SU-DHL-6 (cell line): Measurements from ENCODE around the gene VWA8.
"Not testable (repeated sequence)": the region's sequence is repeated elsewhere in the genome, so short reads cannot be mapped to it uniquely, and the experiment has no call there.

Source experiments
- H2AFZ ChIP-seq: fragments of 200-600 bp; sonication (generic); 2 replicates; pipeline ENCODE4 v1.6.1; 2014; ENCODE audit warnings: low read depth, mild to moderate bottlenecking, moderate library complexity, mixed read lengths, antibody characterized with exemption, low read length; ENCODE audit not compliant: severe bottlenecking
- H3F3A ChIP-seq: fragments of 200-600 bp; shearing (Covaris generic); 2 replicates; pipeline ENCODE4 v1.6.0; 2016; ENCODE audit warnings: antibody characterized with exemption, mild to moderate bottlenecking; ENCODE audit not compliant: insufficient read depth
- H3K27ac ChIP-seq: fragments of 200-600 bp; sonication (generic); 2 replicates; pipeline ENCODE4 v1.5.1; 2016; ENCODE audit warnings: low read depth, mild to moderate bottlenecking, low read length, moderate library complexity, mixed read lengths
- H3K27me3 ChIP-seq: fragments of 200-600 bp; sonication (generic), shearing (Covaris generic); 2 replicates; pipeline ENCODE4 v1.6.0; 2014; ENCODE audit warnings: mild to moderate bottlenecking, low read length
- H3K36me3 ChIP-seq: fragments of 200-600 bp; sonication (generic); 2 replicates; pipeline ENCODE4 v1.6.1; 2014; ENCODE audit warnings: mild to moderate bottlenecking, low read length, mixed read lengths
- H3K4me2 ChIP-seq: fragments of 300-600, 200-600 bp; shearing (Covaris generic), sonication (generic); 2 replicates; pipeline ENCODE4 v1.6.0; 2014; ENCODE audit warnings: low read length, low read depth, mild to moderate bottlenecking; ENCODE audit not compliant: poor library complexity, severe bottlenecking
- H3K4me3 ChIP-seq: fragments of 200-600 bp; sonication (generic); 2 replicates; pipeline ENCODE4 v1.5.1; 2014; ENCODE audit warnings: antibody characterized with exemption, low read length, mild to moderate bottlenecking, mixed read lengths; ENCODE audit not compliant: insufficient read depth, poor library complexity, severe bottlenecking
- H3K79me2 ChIP-seq: fragments of 200-600 bp; sonication (generic); 2 replicates; pipeline ENCODE4 v1.6.1; 2014; ENCODE audit warnings: mild to moderate bottlenecking, low read length, moderate library complexity; ENCODE audit not compliant: insufficient read depth
- H3K9ac ChIP-seq: fragments of 200-600 bp; sonication (generic); 2 replicates; pipeline ENCODE4 v1.7.0; 2014; ENCODE audit warnings: mild to moderate bottlenecking, low read length
- H3K9me2 ChIP-seq: fragments of 200-600 bp; sonication (generic); replicated peaks from 2 replicates; pipeline ENCODE4 v1.6.1; 2014; ENCODE audit warnings: low read length; ENCODE audit not compliant: insufficient read depth
- H3K9me3 ChIP-seq: fragments of 200-600 bp; sonication (generic); 2 replicates; pipeline ENCODE4 v1.6.1; 2014; ENCODE audit warnings: low read length, mixed read lengths; ENCODE audit not compliant: insufficient read depth
- H4K20me1 ChIP-seq: fragments of 200-600 bp; sonication (generic); 2 replicates; pipeline ENCODE4 v1.6.1; 2014; ENCODE audit warnings: low read depth, mild to moderate bottlenecking, antibody characterized with exemption, low read length, moderate library complexity, mixed read lengths
- CTCF ChIP-seq: fragments of 200-600 bp; sonication (generic); IDR thresholded peaks from one replicate; pipeline ENCODE4 v1.5.1; 2017; ENCODE audit warnings: antibody characterized with exemption, mild to moderate bottlenecking, low read length, moderate library complexity; ENCODE audit not compliant: insufficient read depth, poor library complexity, severe bottlenecking
- EZH2phosphoT487 ChIP-seq: fragments of 200-600 bp; sonication (generic), shearing (Covaris generic); conservative IDR thresholded peaks from 2 replicates; pipeline ENCODE4 v1.6.1; 2018; ENCODE audit warnings: mild to moderate bottlenecking, antibody characterized with exemption, low read length, moderate library complexity, mixed read lengths

VWA8 gene

GRCh38 chr13:41650706-41651105, 310.2 kb downstream of the VWA8 start:
- H3K9me2 ChIP-seq: no peaks in the 10 kb centered on the region
- no peaks in the 10 kb centered on the region for H3K36me3 ChIP-seq
- no peak for TF ChIP-seq CTCF
- no peak overlapping the region for H3K9ac ChIP-seq
- no peak overlapping the region for H3K27ac ChIP-seq
- H4K20me1 ChIP-seq: no peaks in the 10 kb centered on the region
- no peaks in the 10 kb centered on the region for H3F3A ChIP-seq
- no peak overlapping the region for H3K4me3 ChIP-seq
- H3K9me3 ChIP-seq: no peaks in the 10 kb centered on the region
- no peaks in the 10 kb centered on the region for H3K79me2 ChIP-seq
- no peak overlapping the region for H3K4me2 ChIP-seq
- no peaks in the 10 kb centered on the region for H3K27me3 ChIP-seq
- H2AFZ ChIP-seq: no peak overlapping the region

GRCh38 chr13:41649659-41650058, 311.2 kb downstream of the VWA8 start:
- Histone ChIP-seq H3F3A (no peaks in the 10 kb centered on the region), H3K79me2 (no peaks in the 10 kb centered on the region), H3K27ac (no peak overlapping the region), H3K4me2 (no peak overlapping the region), H3K9me2 (no peaks in the 10 kb centered on the region), H3K4me3 (no peak overlapping the region), H2AFZ (no peak overlapping the region), H3K9me3 (no peaks in the 10 kb centered on the region), H3K27me3 (no peaks in the 10 kb centered on the region), H3K9ac (no peak overlapping the region), H3K36me3 (no peaks in the 10 kb centered on the region), H4K20me1 (no peaks in the 10 kb centered on the region)
- TF ChIP-seq CTCF (no peak), EZH2phosphoT487 (no peak)

- Histone ChIP-seq H3K4me2 (no peak overlapping the region), H3K9ac (no peak overlapping the region), H3K27me3 (no peaks in the 10 kb centered on the region), H3K9me2 (no peaks in the 10 kb centered on the region), H2AFZ (no peak overlapping the region), H3K27ac (no peak overlapping the region), H3K79me2 (no peaks in the 10 kb centered on the region), H3K9me3 (no peaks in the 10 kb centered on the region), H4K20me1 (no peaks in the 10 kb centered on the region), H3F3A (no peaks in the 10 kb centered on the region), H3K36me3 (no peaks in the 10 kb centered on the region), H3K4me3 (no peak overlapping the region)
- no peak for TF ChIP-seq CTCF
- TF ChIP-seq EZH2phosphoT487: no peak
Measured at GRCh38 chr13:41648314-41648935, 312.5 kb downstream of the VWA8 start.

GRCh38 chr13:41647699-41648313, 313.1 kb downstream of the VWA8 start:
- H2AFZ ChIP-seq, H3K36me3 ChIP-seq, H3K4me3 ChIP-seq, H4K20me1 ChIP-seq, H3K27ac ChIP-seq, H3K9me2 ChIP-seq, H3K9ac ChIP-seq, H3F3A ChIP-seq, H3K9me3 ChIP-seq, H3K4me2 ChIP-seq, H3K27me3 ChIP-seq, H3K79me2 ChIP-seq: not testable (repeated sequence)
